HepG2 (cell line): Measurements from ENCODE around the gene GLS2. TPM values are rescaled to one million over a fixed set of nuclear protein-coding genes. Genes with fewer than 3 reads are reported as not detected.

Experiments used
- BATF2 ChIP-seq: sonication (generic); formaldehyde crosslinking; IDR thresholded peaks from 2 replicates; pipeline ENCODE4 v1.8.0; 2022; ENCODE audit warnings: mild to moderate bottlenecking, missing genetic modification reagents, moderate library complexity
- CENPT ChIP-seq: sonication (generic); formaldehyde crosslinking; IDR thresholded peaks from 2 replicates; pipeline ENCODE4 v1.8.0; 2022; ENCODE audit warnings: low read depth, mild to moderate bottlenecking, moderate library complexity, missing genetic modification reagents
- CTCF ChIP-seq: sonication (generic); formaldehyde crosslinking; IDR thresholded peaks from 2 replicates; pipeline ENCODE4 v1.5.0; 2020; ENCODE audit warnings: mild to moderate bottlenecking, missing genetic modification reagents, moderate library complexity
- DNMT3B ChIP-seq: conservative IDR thresholded peaks from 2 replicates; pipeline ENCODE4 v1.6.1; 2016; ENCODE audit warnings: missing biosample characterization, control low read depth
- HNF1B ChIP-seq: sonication (generic); formaldehyde crosslinking; IDR thresholded peaks from 2 replicates; pipeline ENCODE4 v1.5.1; 2020; ENCODE audit warnings: mild to moderate bottlenecking, moderate library complexity, missing genetic modification reagents
- HOXA7 ChIP-seq: sonication (generic); formaldehyde crosslinking; IDR thresholded peaks from 2 replicates; pipeline ENCODE4 v1.8.1; 2022; ENCODE audit warnings: mild to moderate bottlenecking, missing genetic modification reagents, moderate library complexity
- KDM3A ChIP-seq: IDR thresholded peaks from 2 replicates; pipeline ENCODE4 v1.6.1; 2018; ENCODE audit warnings: low read depth, missing compliant biosample characterization
- MED1 ChIP-seq: sonication (generic); formaldehyde crosslinking; IDR thresholded peaks from 2 replicates; pipeline ENCODE4 v1.4.0; 2020; ENCODE audit warnings: missing genetic modification reagents
- MLLT10 ChIP-seq: sonication (generic); formaldehyde crosslinking; IDR thresholded peaks from 2 replicates; pipeline ENCODE4 v1.4.0; 2020; ENCODE audit warnings: missing genetic modification reagents
- RAD21 ChIP-seq: fragments of 450-650 bp; formaldehyde crosslinking; IDR thresholded peaks from 2 replicates; pipeline ENCODE4 v1.5.0; 2020; ENCODE audit warnings: mild to moderate bottlenecking
- SMAD9 ChIP-seq: sonication (generic); formaldehyde crosslinking; IDR thresholded peaks from 2 replicates; pipeline ENCODE4 v1.5.1; 2020; ENCODE audit warnings: mild to moderate bottlenecking, missing genetic modification reagents
- STAT6 ChIP-seq: sonication (generic); formaldehyde crosslinking; IDR thresholded peaks from 2 replicates; pipeline ENCODE4 v1.4.0; 2020; ENCODE audit warnings: missing genetic modification reagents, mild to moderate bottlenecking, borderline replicate concordance
- ZNF160 ChIP-seq: sonication (generic); formaldehyde crosslinking; IDR thresholded peaks from 2 replicates; pipeline ENCODE4 v1.8.0; 2022; ENCODE audit warnings: mild to moderate bottlenecking, inconsistent platforms, missing genetic modification reagents
- ZNF207 ChIP-seq: fragments of 450-650 bp; IDR thresholded peaks from 2 replicates; pipeline ENCODE4 v1.6.1; 2016; ENCODE audit warnings: antibody characterized with exemption, borderline replicate concordance
- ZNF280B ChIP-seq: sonication (generic); formaldehyde crosslinking; IDR thresholded peaks from 2 replicates; pipeline ENCODE4 v1.5.0; 2020; ENCODE audit warnings: missing genetic modification reagents, mild to moderate bottlenecking, borderline replicate concordance
- ZNF382 ChIP-seq: sonication (generic); formaldehyde crosslinking; IDR thresholded peaks from 2 replicates; pipeline ENCODE4 v1.5.0; 2020; ENCODE audit warnings: missing genetic modification reagents, mild to moderate bottlenecking, borderline replicate concordance
- ZNF501 ChIP-seq: sonication (generic); formaldehyde crosslinking; IDR thresholded peaks from 2 replicates; pipeline ENCODE4 v1.5.1; 2020; ENCODE audit warnings: mild to moderate bottlenecking, moderate library complexity, missing genetic modification reagents
- ZNF652 ChIP-seq: IDR thresholded peaks from 2 replicates; pipeline ENCODE4 v1.6.1; 2016; ENCODE audit warnings: low read depth, borderline replicate concordance
- ZNF761 ChIP-seq: sonication (generic); formaldehyde crosslinking; conservative IDR thresholded peaks from 2 replicates; pipeline ENCODE4 v1.4.0; 2020; ENCODE audit warnings: mild to moderate bottlenecking, missing genetic modification reagents
- ZNF788 ChIP-seq: sonication (generic); formaldehyde crosslinking; IDR thresholded peaks from 2 replicates; pipeline ENCODE4 v1.5.0; 2020; ENCODE audit warnings: mild to moderate bottlenecking, missing genetic modification reagents, borderline replicate concordance
- ZSCAN12 ChIP-seq: sonication (generic); formaldehyde crosslinking; IDR thresholded peaks from 2 replicates; pipeline ENCODE4 v1.9.0; 2021; ENCODE audit warnings: mild to moderate bottlenecking, missing genetic modification reagents
- polyA plus RNA-seq, 8 experiments: library from polyadenylated mRNA; depleted of rRNA in 3 of 8; stranded (reverse) in 7 of 8; unstranded in 1 of 8; fragments of >200 nt; fragmentation: Illumina TruSeq in 4 of 8; extraction: Trizol in 4 of 8; gene quantifications; 2 replicates each; pipeline versions ENCODE4 v1.2.1 to v1.2.3, GENCODE V29; 2011 to 2016; ENCODE audit warnings: low read depth in 4 of 8, missing spikeins in 1 of 8, mixed read lengths in 1 of 8; ENCODE audit not compliant: insufficient read depth in 1 of 8
- total RNA-seq, 5 experiments: library from RNA; depleted of rRNA; stranded (reverse); fragments of >200 nt; fragmentation: Illumina TruSeq; extraction: Trizol; gene quantifications; 2 replicates each; pipeline ENCODE4 v1.2.3, GENCODE V29; 2016; ENCODE audit warnings: low read depth in 1 of 5

The GLS2 gene
- total and polyA plus RNA-seq, 2 of the 13 experiments (the other 11 are each of a cell fraction or from before 2014, with no cell fraction given), result 8.6 to 12.2 TPM

DNA sequence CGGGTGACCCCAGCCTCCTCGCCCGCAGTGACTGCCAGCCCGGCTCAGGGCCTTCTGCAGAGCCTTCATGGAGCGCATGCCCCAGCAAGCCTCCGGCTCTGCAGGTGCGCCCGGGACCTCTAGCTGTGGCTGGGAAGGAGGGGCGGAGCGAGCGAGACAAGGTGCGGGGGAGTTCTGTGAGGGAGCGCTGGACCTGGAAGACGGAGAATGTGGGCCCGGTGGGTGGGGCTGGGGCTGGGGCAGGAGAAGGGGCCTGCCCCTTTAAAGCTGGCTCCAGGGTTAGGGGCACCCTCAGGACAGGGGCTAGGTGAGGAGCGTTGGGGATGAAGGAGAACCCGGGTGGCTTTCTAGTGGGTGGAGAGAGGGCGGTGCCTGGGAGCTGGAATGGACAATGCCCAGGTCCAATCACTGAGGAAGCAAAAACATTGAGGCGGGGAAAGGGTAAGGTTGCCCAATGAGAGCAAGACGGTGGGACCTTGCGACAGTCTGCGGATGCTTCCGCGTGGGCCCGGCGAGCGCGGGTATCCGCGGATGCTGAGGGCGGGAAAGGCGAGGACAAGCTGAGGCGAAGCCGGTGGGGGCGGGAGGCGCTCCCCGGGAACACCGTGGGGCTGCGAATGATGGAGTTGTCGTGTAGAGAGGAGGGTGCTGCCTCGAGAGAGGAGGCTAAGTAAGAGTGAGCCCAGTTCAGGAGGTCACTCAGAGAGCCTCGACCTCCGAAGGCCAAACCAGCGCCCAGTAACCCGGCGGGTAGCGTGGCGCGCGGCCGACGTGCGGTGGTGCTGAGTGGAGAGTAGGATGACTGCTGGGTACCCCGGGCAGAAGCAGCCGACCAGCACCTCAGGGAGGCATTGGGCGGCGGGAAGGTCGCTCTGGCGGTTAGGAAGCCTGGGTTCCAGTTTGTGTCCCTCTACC lies at the start of gene GLS2 (continued):
- TF ChIP-seq CTCF (CRISPR knock-in tag) (no peak), BATF2 (CRISPR knock-in tag) (peak; percentile 93), RAD21 (no peak), HNF1B (CRISPR knock-in tag) (no peak), ZNF207 (no peak), ZNF501 (CRISPR knock-in tag) (0 out of 2 replicates have a peak, but pooled peaks have one; percentile 12), ZNF382 (CRISPR knock-in tag) (no peak), MLLT10 (CRISPR knock-in tag) (no peak), HOXA7 (CRISPR knock-in tag) (peak; percentile 92; the same call in 1 of the 2 replicates), STAT6 (CRISPR knock-in tag) (no peak), ZNF761 (CRISPR knock-in tag) (no peak), ZNF280B (CRISPR knock-in tag) (peak; percentile 83), CENPT (CRISPR knock-in tag) (peak; percentile 76; the same call in 1 of the 2 replicates), KDM3A (CRISPR knock-in tag) (no peak), DNMT3B (CRISPR knock-in tag) (no peak), ZNF160 (peak; percentile 72; the same call in 1 of the 2 replicates), ZNF788 (CRISPR knock-in tag) (peak; percentile 79; the same call in 1 of the 2 replicates), MED1 (CRISPR knock-in tag) (peak; percentile 33; the same call in 1 of the 2 replicates), ZSCAN12 (peak; percentile 80), ZNF652 (no peak), SMAD9 (CRISPR knock-in tag) (peak; percentile 84; the same call in 1 of the 2 replicates)
